Left ventricle myocardium inferior (tissue), 1 donor: ENCODE data around the gene KIF13A. TPM values are rescaled to one million over a fixed set of nuclear protein-coding genes. Genes with fewer than 3 reads are reported as not detected.
"Not testable (repeated sequence)": the region's sequence is repeated elsewhere in the genome, so short reads cannot be mapped to it uniquely, and the experiment has no call there.

Experiments used
- DNase-seq: peaks from one replicate; pipeline ENCODE4 v3.0.0-alpha.2; 2020
- H3K27ac ChIP-seq: fragments of 200-600 bp; replicated peaks from 2 replicates; pipeline ENCODE4 v1.8.0; 2021
- H3K27me3 ChIP-seq: fragments of 200-600 bp; 2 replicates; pipeline ENCODE4 v1.8.0; 2021; ENCODE audit warnings: low read depth
- H3K36me3 ChIP-seq: fragments of 200-600 bp; 2 replicates; pipeline ENCODE4 v1.8.0; 2021
- H3K4me1 ChIP-seq: fragments of 200-600 bp; 2 replicates; pipeline ENCODE4 v1.8.0; 2021
- H3K4me3 ChIP-seq: fragments of 200-600 bp; 2 replicates; pipeline ENCODE4 v1.8.0; 2021; ENCODE audit warnings: mild to moderate bottlenecking, moderate library complexity
- H3K9me3 ChIP-seq: fragments of 200-600 bp; replicated peaks from 2 replicates; pipeline ENCODE4 v1.8.0; 2021
- CTCF ChIP-seq: fragments of 200-600 bp; IDR thresholded peaks from 2 replicates; pipeline ENCODE4 v1.8.0; 2021; ENCODE audit warnings: antibody characterized with exemption, mild to moderate bottlenecking, borderline replicate concordance
- intact Hi-C: fragments of 100-400 bp; cut with micrococcal nuclease; formaldehyde crosslinking; loops from one replicate; pipeline ENCODE4 v1.11.0; 2022
- total RNA-seq: library from RNA; stranded (reverse); fragmentation: NEBNext Ultra II Directional; extraction: Animal tissue kit (Norgen Biotek cat#: 25700); gene quantifications from one replicate; pipeline ENCODE4 v1.2.1, GENCODE V29; 2021
- donor health status: DM: no; HTN: yes; CAD: no; lungs with severe emphysema.

KIF13A gene
- total RNA-seq, 1 donor from 2014 or later: 85.7 TPM

- Histone ChIP-seq H3K4me1 (no peaks in the 10 kb centered on the region), H3K27me3 (peaks cover 9% of the 10 kb centered on the region), H3K9me3 (no peaks in the 10 kb centered on the region), H3K4me3 (no peak overlapping the region), H3K27ac (no peak overlapping the region), H3K36me3 (no peaks in the 10 kb centered on the region)
- DNase-seq: no peak
- intact Hi-C loops: no loop called here
- no peak for TF ChIP-seq CTCF
Observed at GRCh38 chr6:18016133-18016532, 28.7 kb upstream of the KIF13A start.

GRCh38 chr6:18011287-18011686 is 23.9 kb upstream of the KIF13A start:
- intact Hi-C loops: no loop called here
- no peak for DNase-seq

GRCh38 chr6:18010540-18010939 is 23.1 kb upstream of the KIF13A start:
- H3K4me3 ChIP-seq, H3K9me3 ChIP-seq, H3K27me3 ChIP-seq, H3K4me1 ChIP-seq, H3K36me3 ChIP-seq, intact Hi-C loops, H3K27ac ChIP-seq, DNase-seq: not testable (repeated sequence)

More at GRCh38 chr6:18011287-18011686, 23.9 kb upstream of the KIF13A start:
- TF ChIP-seq CTCF: no peak
- H3K4me3 ChIP-seq: no peak overlapping the region
- no peaks in the 10 kb centered on the region for H3K27me3 ChIP-seq
- no peaks in the 10 kb centered on the region for H3K36me3 ChIP-seq
- no peaks in the 10 kb centered on the region for H3K4me1 ChIP-seq
- H3K9me3 ChIP-seq: no peaks in the 10 kb centered on the region
- H3K27ac ChIP-seq: no peak overlapping the region

- Histone ChIP-seq H3K4me3 (no peak overlapping the region), H3K4me1 (no peaks in the 10 kb centered on the region), H3K27me3 (no peaks in the 10 kb centered on the region), H3K27ac (no peak overlapping the region), H3K36me3 (no peaks in the 10 kb centered on the region), H3K9me3 (no peaks in the 10 kb centered on the region)
- DNase-seq: no peak
- intact Hi-C loops: no loop called here
- TF ChIP-seq CTCF: no peak
Observed at GRCh38 chr6:18004256-18004985, 17.0 kb upstream of the KIF13A start.

- intact Hi-C loops: loop anchor here (10.0 kb wide), 1 partner anchor 105 kb away; no protein-coding TSS in a partner anchor
- H3K27me3 ChIP-seq: no peaks in the 10 kb centered on the region
- no peaks in the 10 kb centered on the region for H3K4me1 ChIP-seq
- no peak for TF ChIP-seq CTCF
- no peak overlapping the region for H3K4me3 ChIP-seq
- no peak for DNase-seq
- H3K36me3 ChIP-seq: no peaks in the 10 kb centered on the region
- no peaks in the 10 kb centered on the region for H3K9me3 ChIP-seq
- H3K27ac ChIP-seq: no peak overlapping the region
Observed at GRCh38 chr6:17999425-17999824, 12.0 kb upstream of the KIF13A start.

- Histone ChIP-seq H3K4me1 (no peaks in the 10 kb centered on the region), H3K36me3 (no peaks in the 10 kb centered on the region), H3K27me3 (no peaks in the 10 kb centered on the region), H3K9me3 (no peaks in the 10 kb centered on the region), H3K4me3 (no peak overlapping the region), H3K27ac (no peak overlapping the region)
- intact Hi-C loops: loop anchor here (10.0 kb wide), 1 partner anchor 106 kb away; no protein-coding TSS in a partner anchor
- no peak for DNase-seq
- no peak for TF ChIP-seq CTCF
Observed at GRCh38 chr6:17998442-17998841, 11.0 kb upstream of the KIF13A start.
